ENCODE results near the gene AIDA.

- TF ChIP-seq CTCF (IDR thresholded peaks at IDR 0.05) (no peak), POLR2A (IDR thresholded peaks at IDR 0.05) (no peak)
Measured at GRCh38 chr1:222759451-222760035, 47.3 kb upstream of the AIDA start.

Measured in heart left ventricle (tissue), 13 donors.